GM23248 (cell line): ENCODE results near the gene MRPS34. TPM values are rescaled to one million over a fixed set of nuclear protein-coding genes. Genes with fewer than 3 reads are reported as not detected.

ENCODE experiments used
- DNase-seq: peaks from one replicate; pipeline ENCODE4 v3.0.0-alpha.2; 2015
- H2AFZ ChIP-seq: fragments of 200-600 bp; sonication (generic); 2 replicates; pipeline ENCODE4 v1.6.1; 2016; ENCODE audit warnings: antibody characterized with exemption
- H3F3A ChIP-seq: fragments of 200-600 bp; sonication (generic); 2 replicates; pipeline ENCODE4 v1.6.1; 2016; ENCODE audit warnings: mild to moderate bottlenecking, antibody characterized with exemption, mixed run types; ENCODE audit not compliant: insufficient read depth
- H3K27ac ChIP-seq: fragments of 200-600 bp; sonication (generic); 2 replicates; pipeline ENCODE4 v1.5.1; 2016; ENCODE audit warnings: mild to moderate bottlenecking
- H3K27me3 ChIP-seq: fragments of 200-600 bp; sonication (generic); replicated peaks from 2 replicates; pipeline ENCODE4 v1.6.1; 2016; ENCODE audit warnings: mild to moderate bottlenecking; ENCODE audit not compliant: insufficient read depth
- H3K36me3 ChIP-seq: fragments of 200-600 bp; sonication (generic); 2 replicates; pipeline ENCODE4 v1.6.1; 2016; ENCODE audit warnings: low read depth, mild to moderate bottlenecking
- H3K4me1 ChIP-seq: fragments of 200-600 bp; sonication (generic); 2 replicates; pipeline ENCODE4 v1.6.1; 2016; ENCODE audit warnings: mild to moderate bottlenecking; ENCODE audit not compliant: insufficient read depth
- H3K4me2 ChIP-seq: fragments of 200-600 bp; sonication (generic); one replicate; pipeline ENCODE4 v1.6.1; 2016; ENCODE audit warnings: mild to moderate bottlenecking; ENCODE audit not compliant: unreplicated experiment
- H3K4me3 ChIP-seq: fragments of 200-600 bp; sonication (generic); 2 replicates; pipeline ENCODE4 v1.5.1; 2016; ENCODE audit warnings: mild to moderate bottlenecking
- H3K79me2 ChIP-seq: fragments of 200-600 bp; sonication (generic); 2 replicates; pipeline ENCODE4 v1.6.1; 2016; ENCODE audit warnings: mild to moderate bottlenecking; ENCODE audit not compliant: insufficient read depth
- H3K9ac ChIP-seq: fragments of 200-600 bp; sonication (generic); 2 replicates; pipeline ENCODE4 v1.6.1; 2016; ENCODE audit warnings: mild to moderate bottlenecking
- H3K9me2 ChIP-seq: fragments of 200-600 bp; sonication (generic); 2 replicates; pipeline ENCODE4 v1.6.1; 2016; ENCODE audit warnings: mixed run types, mild to moderate bottlenecking, moderate library complexity; ENCODE audit not compliant: insufficient read depth
- H3K9me3 ChIP-seq: fragments of 200-600 bp; sonication (generic); one replicate; pipeline ENCODE4 v1.6.1; 2017; ENCODE audit warnings: low read depth
- H4K20me1 ChIP-seq: fragments of 200-600 bp; sonication (generic); 2 replicates; pipeline ENCODE4 v1.6.0; 2016; ENCODE audit not compliant: insufficient read depth
- EZH2 ChIP-seq: fragments of 200-600 bp; sonication (generic); IDR thresholded peaks from 2 replicates; pipeline ENCODE4 v1.6.1; 2018; ENCODE audit warnings: antibody characterized with exemption, mild to moderate bottlenecking; ENCODE audit not compliant: insufficient read depth, poor library complexity, severe bottlenecking
- EZH2phosphoT487 ChIP-seq: fragments of 200-600 bp; sonication (generic); IDR thresholded peaks from 2 replicates; pipeline ENCODE4 v1.6.1; 2018; ENCODE audit warnings: antibody characterized with exemption, moderate library complexity, mild to moderate bottlenecking, low read depth; ENCODE audit not compliant: insufficient read depth
- WGBS, 2 experiments: methylation state at CpG; one replicate each; pipeline ENCODE4 v1.1.6; 2015 to 2017; ENCODE audit warnings: low lambda C conversion rate in 2 of 2, low coverage in 1 of 2; ENCODE audit errors: missing lambda C conversion rate in 2 of 2; 5-methylcytosine and 5-hydroxymethylcytosine counted together
- in situ Hi-C: fragments of 300-500 bp; cut with MboI; formaldehyde crosslinking; loops from 2 replicates; pipeline ENCODE4 v1.15.0; 2020
- polyA plus RNA-seq: library from polyadenylated mRNA; unstranded; fragments of >200 nt; fragmentation: Nextera tagmentation; extraction: Ambion mirVana; gene quantifications from 2 replicates; pipeline ENCODE4 v1.2.1, GENCODE V29; 2016
- total RNA-seq: library from RNA; depleted of rRNA; stranded (reverse); fragments of >200 nt; shearing (Covaris generic); gene quantifications from 2 replicates; pipeline ENCODE4 v1.2.3, GENCODE V29; 2014

The MRPS34 gene
- total and polyA plus RNA-seq, 2 experiments from 2014 or later, result 96.5 to 119 TPM

- no peak for DNase-seq
- TF ChIP-seq EZH2, result no peak
- no peak for TF ChIP-seq EZH2phosphoT487
- no peaks in the 10 kb centered on the region for H3K36me3 ChIP-seq
- no peaks in the 10 kb centered on the region for H3K9me2 ChIP-seq
- no peak overlapping the region for H3K27ac ChIP-seq
- H3F3A ChIP-seq, result peaks cover 11% of the 10 kb centered on the region; the same call in 1 of the 2 replicates
- H3K27me3 ChIP-seq, result no peaks in the 10 kb centered on the region
- H3K4me3 ChIP-seq, result no peak overlapping the region
- H2AFZ ChIP-seq, result no peak overlapping the region
- peaks cover 6% of the 10 kb centered on the region for H3K79me2 ChIP-seq
- H3K9me3 ChIP-seq, result no peaks in the 10 kb centered on the region
- peaks cover 4% of the 10 kb centered on the region; the same call in 1 of the 2 replicates for H3K4me1 ChIP-seq
- H3K9ac ChIP-seq, result no peak overlapping the region
- H4K20me1 ChIP-seq, result no peaks in the 10 kb centered on the region
- in situ Hi-C loops, result no loop called here
- WGBS, 2 experiments, result 92 to 94% methylated on average over 36 to 42 of the region's 42 CpGs
- H3K4me2 ChIP-seq, result no peak overlapping the region
Observed at GRCh38 chr16:1767116-1767994, 5.6 kb downstream of the MRPS34 start.

DNA sequence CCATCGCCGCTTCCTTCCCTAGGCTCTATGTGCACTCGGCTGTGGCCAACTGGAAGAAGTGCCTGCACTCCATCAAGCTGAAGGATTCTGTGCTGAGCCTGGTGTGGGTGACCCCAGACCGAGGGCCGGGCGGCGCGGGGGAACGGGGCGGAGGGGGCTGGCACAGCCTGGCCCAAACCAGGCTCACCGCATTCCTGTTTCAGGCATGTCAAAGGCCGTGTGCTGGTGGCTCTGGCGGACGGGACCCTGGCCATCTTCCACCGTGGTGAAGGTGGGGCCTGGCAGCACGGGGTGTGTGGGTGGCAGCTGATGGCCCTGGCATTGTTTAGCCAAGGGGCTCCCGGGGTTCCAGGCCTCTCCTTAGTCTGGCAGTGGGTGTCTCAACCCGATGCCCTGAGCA is 6.2 kb downstream of the MRPS34 start:
- no peaks in the 10 kb centered on the region for H3K9me3 ChIP-seq
- no peak overlapping the region for H3K9ac ChIP-seq
- H3K27me3 ChIP-seq, result no peaks in the 10 kb centered on the region
- peaks cover 4% of the 10 kb centered on the region; the same call in 1 of the 2 replicates for H3K4me1 ChIP-seq
- TF ChIP-seq EZH2 (no peak), EZH2phosphoT487 (no peak)
- H4K20me1 ChIP-seq, result no peaks in the 10 kb centered on the region
- no peak overlapping the region for H3K27ac ChIP-seq
- in situ Hi-C loops, result no loop called here
- no peaks in the 10 kb centered on the region for H3K79me2 ChIP-seq
- H2AFZ ChIP-seq, result no peak overlapping the region
- H3K4me3 ChIP-seq, result no peak overlapping the region
- whole genome bisulfite sequencing, 2 experiments, result 68 to 80% methylated on average over 5 to 18 of the region's 18 CpGs
- H3K4me2 ChIP-seq, result no peak overlapping the region
- no peak for DNase-seq
- no peaks in the 10 kb centered on the region for H3K9me2 ChIP-seq
- peaks cover 7% of the 10 kb centered on the region; the same call in 1 of the 2 replicates for H3F3A ChIP-seq
- H3K36me3 ChIP-seq, result no peaks in the 10 kb centered on the region

DNA sequence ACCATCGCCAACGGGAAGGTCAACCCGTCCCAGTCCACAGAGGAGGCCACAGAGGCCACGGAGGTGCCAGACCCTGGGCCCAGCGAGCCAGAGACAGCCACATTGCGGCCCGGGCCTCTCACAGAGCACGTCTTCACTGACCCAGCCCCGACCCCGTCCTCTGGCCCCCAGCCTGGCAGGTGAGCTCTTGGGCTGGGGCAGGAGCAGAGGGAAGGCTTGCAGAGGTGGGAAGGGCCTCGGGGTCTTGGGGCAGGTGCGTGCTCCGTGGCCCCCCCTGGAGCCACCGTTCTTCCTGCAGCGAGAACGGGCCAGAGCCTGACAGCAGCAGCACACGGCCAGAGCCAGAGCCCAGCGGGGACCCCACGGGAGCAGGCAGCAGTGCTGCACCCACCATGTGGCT is 6.7 kb downstream of the MRPS34 start:
- Histone ChIP-seq H3K4me1 (peaks cover 4% of the 10 kb centered on the region; the same call in 1 of the 2 replicates), H3K9me3 (no peaks in the 10 kb centered on the region), H3K4me3 (no peak overlapping the region), H3K27me3 (no peaks in the 10 kb centered on the region), H3K27ac (no peak overlapping the region), H3K9ac (no peak overlapping the region), H3K79me2 (no peaks in the 10 kb centered on the region), H3K9me2 (no peaks in the 10 kb centered on the region), H3F3A (peaks cover 7% of the 10 kb centered on the region; the same call in 1 of the 2 replicates), H4K20me1 (no peaks in the 10 kb centered on the region), H3K4me2 (no peak overlapping the region), H2AFZ (no peak overlapping the region), H3K36me3 (no peaks in the 10 kb centered on the region)
- in situ Hi-C loops, result no loop called here
- no peak for DNase-seq
- WGBS, 2 experiments, result 93% methylated on average over 15 to 19 of the region's 19 CpGs
- TF ChIP-seq EZH2, result no peak
- TF ChIP-seq EZH2phosphoT487, result no peak

- Histone ChIP-seq H2AFZ (no peak overlapping the region), H3K36me3 (no peaks in the 10 kb centered on the region), H3K4me1 (peaks cover 4% of the 10 kb centered on the region; the same call in 1 of the 2 replicates), H3F3A (peaks cover 7% of the 10 kb centered on the region; the same call in 1 of the 2 replicates), H3K27ac (no peak overlapping the region), H3K27me3 (no peaks in the 10 kb centered on the region), H3K4me2 (no peak overlapping the region), H3K9me2 (no peaks in the 10 kb centered on the region), H3K79me2 (no peaks in the 10 kb centered on the region), H3K9ac (no peak overlapping the region), H4K20me1 (no peaks in the 10 kb centered on the region), H3K4me3 (no peak overlapping the region), H3K9me3 (no peaks in the 10 kb centered on the region)
- in situ Hi-C loops, result no loop called here
- 94 to 95% methylated on average over 22 of the region's 22 CpGs for WGBS, 2 experiments
- no peak for TF ChIP-seq EZH2
- DNase-seq, result no peak
Observed at GRCh38 chr16:1765826-1766225, 7.1 kb downstream of the MRPS34 start.
